ENCODE measurements around the gene MRGPRE.

The MRGPRE gene

GRCh38 chr11:3245071-3245470, 12.9 kb upstream of the MRGPRE start:
- H3K27ac Mint-ChIP-seq = no peak overlapping the region
- peaks cover 18% of the 10 kb centered on the region for H3K9me3 Mint-ChIP-seq
- no peak for TF ChIP-seq CTCF (IDR thresholded peaks at IDR 0.05)
- DNase-seq = no peak
- peaks cover 4% of the 10 kb centered on the region for H3K27me3 Mint-ChIP-seq (ENCODE audit: low read depth, poor library complexity)
- no peak overlapping the region for H3K4me3 Mint-ChIP-seq
- H3K4me1 Mint-ChIP-seq = no peaks in the 10 kb centered on the region
- H3K36me3 Mint-ChIP-seq (ENCODE audit: low read depth) = no peaks in the 10 kb centered on the region

GRCh38 chr11:3243880-3244279, 11.7 kb upstream of the MRGPRE start:
- Mint-ChIP-seq H3K36me3 (ENCODE audit: low read depth) (no peaks in the 10 kb centered on the region), H3K27ac (no peak overlapping the region), H3K4me1 (no peaks in the 10 kb centered on the region), H3K4me3 (no peak overlapping the region), H3K27me3 (ENCODE audit: low read depth, poor library complexity) (peaks cover 14% of the 10 kb centered on the region), H3K9me3 (peaks cover 18% of the 10 kb centered on the region)
- no peak for DNase-seq
- TF ChIP-seq CTCF (IDR thresholded peaks at IDR 0.05) = no peak

- Mint-ChIP-seq H3K9me3 (no peaks in the 10 kb centered on the region), H3K36me3 (ENCODE audit: low read depth) (no peaks in the 10 kb centered on the region), H3K4me1 (no peaks in the 10 kb centered on the region), H3K27ac (no peak overlapping the region), H3K27me3 (ENCODE audit: low read depth, poor library complexity) (peaks cover 23% of the 10 kb centered on the region), H3K4me3 (no peak overlapping the region)
- TF ChIP-seq CTCF (IDR thresholded peaks at IDR 0.05) = no peak
- DNase-seq = no peak
Measured at GRCh38 chr11:3237119-3237518, 4.9 kb upstream of the MRGPRE start.

- no peak overlapping the region for H3K27ac Mint-ChIP-seq
- H3K9me3 Mint-ChIP-seq = no peaks in the 10 kb centered on the region
- H3K4me1 Mint-ChIP-seq = no peaks in the 10 kb centered on the region
- DNase-seq = no peak
- no peak for TF ChIP-seq CTCF (IDR thresholded peaks at IDR 0.05)
- H3K4me3 Mint-ChIP-seq = no peak overlapping the region
- H3K27me3 Mint-ChIP-seq (ENCODE audit: low read depth, poor library complexity) = peaks cover 18% of the 10 kb centered on the region
- no peaks in the 10 kb centered on the region for H3K36me3 Mint-ChIP-seq (ENCODE audit: low read depth)
Measured at GRCh38 chr11:3234846-3235245, 2.6 kb upstream of the MRGPRE start.

- no peak for DNase-seq
- no peaks in the 10 kb centered on the region for H3K4me1 Mint-ChIP-seq
- H3K36me3 Mint-ChIP-seq (ENCODE audit: low read depth) = no peaks in the 10 kb centered on the region
- peaks cover 11% of the 10 kb centered on the region for H3K27me3 Mint-ChIP-seq (ENCODE audit: low read depth, poor library complexity)
- no peaks in the 10 kb centered on the region for H3K9me3 Mint-ChIP-seq
- H3K27ac Mint-ChIP-seq = no peak overlapping the region
- no peak for TF ChIP-seq CTCF (IDR thresholded peaks at IDR 0.05)
- no peak overlapping the region for H3K4me3 Mint-ChIP-seq
Measured at GRCh38 chr11:3232956-3233355, 739 bp upstream of the MRGPRE start.

- H3K27ac Mint-ChIP-seq = no peak overlapping the region
- no peak overlapping the region for H3K4me3 Mint-ChIP-seq
- no peaks in the 10 kb centered on the region for H3K9me3 Mint-ChIP-seq
- TF ChIP-seq CTCF (IDR thresholded peaks at IDR 0.05) = no peak
- peaks cover 8% of the 10 kb centered on the region for H3K4me1 Mint-ChIP-seq
- DNase-seq = no peak
- H3K36me3 Mint-ChIP-seq (ENCODE audit: low read depth) = no peaks in the 10 kb centered on the region
- peaks cover 8% of the 10 kb centered on the region for H3K27me3 Mint-ChIP-seq (ENCODE audit: low read depth, poor library complexity)
Measured at GRCh38 chr11:3231550-3231850, 717 bp downstream of the MRGPRE start.

All from nephron progenitor cell (in vitro differentiated cells).